IPS-11a (cell line): Measurements from ENCODE around the gene RPRD1B.

Experiments used
- H3K4me3 ChIP-seq: one replicate; pipeline ENCODE4 v1.5.1; 2013; ENCODE audit warnings: low read depth, low read length, control low read depth

RPRD1B gene

DNA sequence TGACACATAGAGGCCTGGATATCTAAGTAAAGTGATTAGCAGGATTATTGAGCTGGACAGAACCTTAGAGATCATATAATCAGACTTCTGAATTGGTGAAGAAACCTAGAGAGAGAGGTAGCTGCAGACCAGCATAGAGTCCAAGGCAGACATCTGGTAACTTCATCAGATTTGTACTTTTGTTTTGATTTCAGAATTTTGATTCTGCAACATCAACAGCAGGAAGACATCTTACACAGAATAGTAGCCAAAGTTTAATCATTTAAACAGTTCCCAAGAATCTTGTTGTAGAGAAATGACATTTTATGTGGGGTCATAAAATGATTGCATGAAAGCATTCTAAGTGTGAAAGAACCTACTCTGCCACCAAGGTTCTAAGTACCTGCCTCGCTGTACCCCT, 39.4 kb downstream of the RPRD1B start:
- H3K4me3 ChIP-seq, result no peak overlapping the region

GRCh38 chr20:38073307-38074071, 39.9 kb downstream of the RPRD1B start:
- H3K4me3 ChIP-seq, result no peak overlapping the region

- no peak overlapping the region for H3K4me3 ChIP-seq
Observed at GRCh38 chr20:38075161-38075998, 41.8 kb downstream of the RPRD1B start.

DNA sequence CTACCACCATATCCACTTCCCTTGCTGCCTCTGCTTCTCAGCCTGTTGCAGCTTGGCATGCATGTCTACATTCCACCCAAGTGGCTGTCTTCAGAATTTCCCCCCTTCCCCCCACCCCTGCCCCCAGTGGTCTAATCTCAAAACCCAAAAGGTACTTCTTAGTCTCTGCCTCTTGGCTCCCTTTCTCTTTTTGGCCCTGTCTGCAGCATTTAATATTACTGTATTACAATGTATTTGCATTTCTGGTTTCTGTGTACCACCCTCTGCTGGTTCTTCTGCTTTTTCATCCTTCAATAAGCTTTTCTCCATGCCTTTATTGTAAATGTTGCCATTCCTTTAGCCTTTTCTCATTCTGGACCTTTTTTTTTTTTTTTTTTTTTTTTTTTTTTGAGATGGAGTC, 43.0 kb downstream of the RPRD1B start:
- no peak overlapping the region for H3K4me3 ChIP-seq

- no peak overlapping the region for H3K4me3 ChIP-seq
Observed at GRCh38 chr20:38078084-38078483, 44.5 kb downstream of the RPRD1B start.

GRCh38 chr20:38079353-38079752, 45.8 kb downstream of the RPRD1B start:
- no peak overlapping the region for H3K4me3 ChIP-seq

GRCh38 chr20:38081575-38081974, 48.0 kb downstream of the RPRD1B start:
- H3K4me3 ChIP-seq, result no peak overlapping the region

DNA sequence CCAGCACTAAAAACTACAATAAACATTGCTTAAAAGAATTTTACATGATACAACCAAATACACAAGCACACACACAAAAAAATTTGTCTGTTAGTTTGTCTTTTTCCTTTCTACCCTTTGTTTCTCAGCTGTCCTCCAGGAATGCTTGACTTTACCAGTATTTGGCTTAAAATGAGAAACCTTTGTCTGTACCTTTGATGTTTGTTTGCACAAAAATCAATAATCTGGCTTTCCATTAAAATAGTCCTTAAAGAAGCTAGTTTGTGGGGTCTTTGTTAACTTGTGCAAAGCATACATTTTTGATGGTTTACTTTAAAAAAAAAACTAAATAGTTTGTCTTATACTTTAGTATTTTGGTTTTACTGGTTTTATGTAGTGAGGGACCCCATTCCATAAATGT, 49.3 kb downstream of the RPRD1B start:
- no peak overlapping the region for H3K4me3 ChIP-seq

GRCh38 chr20:38083338-38084048, 49.9 kb downstream of the RPRD1B start:
- no peak overlapping the region for H3K4me3 ChIP-seq

GRCh38 chr20:38084425-38084951, 50.9 kb downstream of the RPRD1B start:
- no peak overlapping the region for H3K4me3 ChIP-seq

DNA sequence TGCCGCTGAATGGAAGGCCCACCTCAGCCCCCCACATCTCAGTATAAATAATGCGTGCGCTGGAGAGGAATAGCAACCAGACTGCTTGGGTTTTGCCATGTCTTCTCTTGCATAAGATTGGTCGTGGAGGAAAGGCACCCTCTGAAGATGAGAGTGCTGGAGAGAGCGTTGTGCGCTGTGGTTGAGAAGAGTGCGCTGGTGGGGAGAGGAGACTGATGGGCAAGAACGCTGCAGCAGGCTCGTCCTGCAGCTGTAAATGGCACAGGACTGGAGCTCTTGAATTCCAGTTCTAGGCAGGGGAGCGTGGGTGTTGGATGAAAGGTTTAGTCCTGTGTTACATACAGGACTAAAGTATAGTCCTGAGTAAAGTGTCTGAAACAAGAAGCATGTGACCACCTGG, 51.5 kb downstream of the RPRD1B start:
- no peak overlapping the region for H3K4me3 ChIP-seq

- no peak overlapping the region for H3K4me3 ChIP-seq
Observed at GRCh38 chr20:38089500-38089899, 56.0 kb downstream of the RPRD1B start.

- H3K4me3 ChIP-seq, result no peak overlapping the region
Observed at GRCh38 chr20:38090061-38090460, 56.5 kb downstream of the RPRD1B start.

GRCh38 chr20:38091441-38092216, 58.1 kb downstream of the RPRD1B start:
- H3K4me3 ChIP-seq, result no peak overlapping the region

GRCh38 chr20:38092260-38092857, 58.8 kb downstream of the RPRD1B start:
- no peak overlapping the region for H3K4me3 ChIP-seq

DNA sequence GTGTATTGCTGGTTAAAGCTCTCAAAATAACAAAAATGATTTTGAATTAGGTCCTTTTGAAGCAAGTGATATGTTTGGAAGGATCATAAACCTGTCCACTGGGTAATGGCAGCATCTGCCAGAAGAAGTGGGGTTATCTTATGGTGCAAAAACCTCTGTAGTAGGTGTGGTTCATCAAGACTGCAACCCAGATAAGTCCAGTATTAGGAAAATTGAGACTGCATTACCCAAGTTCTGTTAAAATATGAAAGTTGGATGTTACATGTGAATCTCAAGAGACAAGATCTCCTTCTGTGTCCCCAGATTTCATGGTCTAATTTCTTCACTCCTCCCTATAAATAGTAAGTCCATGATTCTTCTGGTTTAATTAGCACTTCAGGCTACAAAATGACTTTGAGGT, 59.4 kb downstream of the RPRD1B start:
- no peak overlapping the region for H3K4me3 ChIP-seq

- H3K4me3 ChIP-seq, result no peak overlapping the region
Observed at GRCh38 chr20:38093641-38094077, 60.1 kb downstream of the RPRD1B start.

- H3K4me3 ChIP-seq, result no peak overlapping the region
Observed at GRCh38 chr20:38094373-38094891, 60.9 kb downstream of the RPRD1B start.

DNA sequence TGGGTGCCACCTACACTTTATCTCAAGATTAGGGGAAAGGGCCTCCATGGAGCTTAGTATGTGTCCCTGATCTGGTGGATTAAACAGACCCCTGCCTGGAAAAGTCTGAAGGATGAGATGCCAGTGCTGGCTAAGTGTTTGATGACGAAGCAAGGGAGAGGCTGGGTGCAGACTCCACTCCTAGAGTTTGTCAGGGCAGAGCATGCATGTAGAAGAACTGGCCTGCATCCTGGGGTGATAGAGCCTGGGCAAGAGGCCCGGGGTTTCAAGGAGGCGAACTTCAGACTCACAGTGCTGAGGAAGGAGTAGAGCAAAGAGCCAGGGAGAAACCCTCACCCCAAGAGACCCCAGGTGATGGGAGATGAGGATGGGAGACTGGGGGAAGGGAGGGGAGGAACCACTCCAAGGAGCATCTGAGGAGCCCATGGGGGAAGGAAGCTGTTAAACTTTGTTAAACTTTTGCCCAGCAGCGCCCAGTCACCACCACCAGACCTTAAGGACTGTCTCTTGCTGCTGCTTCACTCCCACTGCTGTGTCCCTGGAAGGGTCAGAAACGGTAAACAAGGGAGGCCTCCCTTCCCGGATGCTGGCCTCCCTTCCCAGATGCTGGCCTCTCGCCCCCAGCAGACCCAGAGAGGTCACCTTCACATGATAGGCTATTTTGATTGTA, 61.6 kb downstream of the RPRD1B start:
- no peak overlapping the region for H3K4me3 ChIP-seq
